ENCODE results near the gene ZNF319. TPM values are rescaled to one million over a fixed set of nuclear protein-coding genes. Genes with fewer than 3 reads are reported as not detected.

Gene ZNF319
- polyA plus RNA-seq, 1 donor from 2014 or later: 7.0 TPM

DNA sequence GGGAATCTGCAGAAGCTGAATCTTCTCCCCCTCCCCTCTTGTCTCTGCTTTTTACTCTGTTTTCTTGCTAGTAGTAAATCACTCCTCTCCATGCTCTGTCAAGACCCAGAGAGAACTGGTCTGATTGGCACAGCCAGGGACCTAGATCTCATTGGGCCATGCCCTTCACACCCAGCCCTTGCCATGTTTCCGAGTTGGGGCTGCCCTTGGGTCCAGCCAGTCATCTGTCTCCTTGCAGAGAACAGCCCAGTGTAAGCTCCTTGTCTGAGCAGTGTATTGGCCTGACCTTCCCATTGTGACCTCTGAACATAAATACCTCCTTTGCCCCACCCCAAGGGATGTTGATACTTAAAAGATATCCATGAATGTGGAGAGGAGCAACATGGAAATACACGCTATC, 28.9 kb upstream of the ZNF319 start:
- Histone ChIP-seq H3K9me2 (ENCODE audit: insufficient read depth, low read length) (no peaks in the 10 kb centered on the region), H3K79me2 (replicated peaks; ENCODE audit: insufficient read depth, low read length) (peaks cover 8% of the 10 kb centered on the region), H3K9me3 (ENCODE audit: low read length) (no peaks in the 10 kb centered on the region), H3F3A (ENCODE audit: insufficient read depth, low read length, poor library complexity, severe bottlenecking) (no peaks in the 10 kb centered on the region), H2AFZ (ENCODE audit: low read depth, low read length) (no peak overlapping the region), H3K27me3 (ENCODE audit: insufficient read depth, low read depth, low read length) (no peaks in the 10 kb centered on the region), H3K4me2 (ENCODE audit: low read length) (no peak overlapping the region), H4K20me1 (ENCODE audit: insufficient read depth) (peaks cover 7% of the 10 kb centered on the region), H3K4me3 (ENCODE audit: low read length) (no peak overlapping the region), H3K27ac (ENCODE audit: low read length) (no peak overlapping the region), H3K36me3 (ENCODE audit: insufficient read depth, low read length) (no peaks in the 10 kb centered on the region), H3K9ac (ENCODE audit: low read length) (no peak overlapping the region)
- TF ChIP-seq, protein P1, sequence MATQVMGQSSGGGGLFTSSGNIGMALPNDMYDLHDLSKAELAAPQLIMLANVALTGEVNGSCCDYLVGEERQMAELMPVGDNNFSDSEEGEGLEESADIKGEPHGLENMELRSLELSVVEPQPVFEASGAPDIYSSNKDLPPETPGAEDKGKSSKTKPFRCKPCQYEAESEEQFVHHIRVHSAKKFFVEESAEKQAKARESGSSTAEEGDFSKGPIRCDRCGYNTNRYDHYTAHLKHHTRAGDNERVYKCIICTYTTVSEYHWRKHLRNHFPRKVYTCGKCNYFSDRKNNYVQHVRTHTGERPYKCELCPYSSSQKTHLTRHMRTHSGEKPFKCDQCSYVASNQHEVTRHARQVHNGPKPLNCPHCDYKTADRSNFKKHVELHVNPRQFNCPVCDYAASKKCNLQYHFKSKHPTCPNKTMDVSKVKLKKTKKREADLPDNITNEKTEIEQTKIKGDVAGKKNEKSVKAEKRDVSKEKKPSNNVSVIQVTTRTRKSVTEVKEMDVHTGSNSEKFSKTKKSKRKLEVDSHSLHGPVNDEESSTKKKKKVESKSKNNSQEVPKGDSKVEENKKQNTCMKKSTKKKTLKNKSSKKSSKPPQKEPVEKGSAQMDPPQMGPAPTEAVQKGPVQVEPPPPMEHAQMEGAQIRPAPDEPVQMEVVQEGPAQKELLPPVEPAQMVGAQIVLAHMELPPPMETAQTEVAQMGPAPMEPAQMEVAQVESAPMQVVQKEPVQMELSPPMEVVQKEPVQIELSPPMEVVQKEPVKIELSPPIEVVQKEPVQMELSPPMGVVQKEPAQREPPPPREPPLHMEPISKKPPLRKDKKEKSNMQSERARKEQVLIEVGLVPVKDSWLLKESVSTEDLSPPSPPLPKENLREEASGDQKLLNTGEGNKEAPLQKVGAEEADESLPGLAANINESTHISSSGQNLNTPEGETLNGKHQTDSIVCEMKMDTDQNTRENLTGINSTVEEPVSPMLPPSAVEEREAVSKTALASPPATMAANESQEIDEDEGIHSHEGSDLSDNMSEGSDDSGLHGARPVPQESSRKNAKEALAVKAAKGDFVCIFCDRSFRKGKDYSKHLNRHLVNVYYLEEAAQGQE (IDR thresholded peaks at IDR 0.05; ENCODE audit: borderline replicate concordance): no peak
- no peak for TF ChIP-seq MXI1 (conservative IDR thresholded peaks at IDR 0.05; ENCODE audit: poor library complexity, severe bottlenecking)
- TF ChIP-seq, protein P2, sequence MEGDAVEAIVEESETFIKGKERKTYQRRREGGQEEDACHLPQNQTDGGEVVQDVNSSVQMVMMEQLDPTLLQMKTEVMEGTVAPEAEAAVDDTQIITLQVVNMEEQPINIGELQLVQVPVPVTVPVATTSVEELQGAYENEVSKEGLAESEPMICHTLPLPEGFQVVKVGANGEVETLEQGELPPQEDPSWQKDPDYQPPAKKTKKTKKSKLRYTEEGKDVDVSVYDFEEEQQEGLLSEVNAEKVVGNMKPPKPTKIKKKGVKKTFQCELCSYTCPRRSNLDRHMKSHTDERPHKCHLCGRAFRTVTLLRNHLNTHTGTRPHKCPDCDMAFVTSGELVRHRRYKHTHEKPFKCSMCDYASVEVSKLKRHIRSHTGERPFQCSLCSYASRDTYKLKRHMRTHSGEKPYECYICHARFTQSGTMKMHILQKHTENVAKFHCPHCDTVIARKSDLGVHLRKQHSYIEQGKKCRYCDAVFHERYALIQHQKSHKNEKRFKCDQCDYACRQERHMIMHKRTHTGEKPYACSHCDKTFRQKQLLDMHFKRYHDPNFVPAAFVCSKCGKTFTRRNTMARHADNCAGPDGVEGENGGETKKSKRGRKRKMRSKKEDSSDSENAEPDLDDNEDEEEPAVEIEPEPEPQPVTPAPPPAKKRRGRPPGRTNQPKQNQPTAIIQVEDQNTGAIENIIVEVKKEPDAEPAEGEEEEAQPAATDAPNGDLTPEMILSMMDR (IDR thresholded peaks at IDR 0.05; ENCODE audit: poor library complexity, severe bottlenecking): no peak
- no peak for TF ChIP-seq RAD21 (conservative IDR thresholded peaks at IDR 0.05)
- TF ChIP-seq EP300 (conservative IDR thresholded peaks at IDR 0.05; ENCODE audit: poor library complexity, severe bottlenecking): no peak
- no peak for TF ChIP-seq TAF1 (IDR thresholded peaks at IDR 0.05; ENCODE audit: low read depth)

DNA sequence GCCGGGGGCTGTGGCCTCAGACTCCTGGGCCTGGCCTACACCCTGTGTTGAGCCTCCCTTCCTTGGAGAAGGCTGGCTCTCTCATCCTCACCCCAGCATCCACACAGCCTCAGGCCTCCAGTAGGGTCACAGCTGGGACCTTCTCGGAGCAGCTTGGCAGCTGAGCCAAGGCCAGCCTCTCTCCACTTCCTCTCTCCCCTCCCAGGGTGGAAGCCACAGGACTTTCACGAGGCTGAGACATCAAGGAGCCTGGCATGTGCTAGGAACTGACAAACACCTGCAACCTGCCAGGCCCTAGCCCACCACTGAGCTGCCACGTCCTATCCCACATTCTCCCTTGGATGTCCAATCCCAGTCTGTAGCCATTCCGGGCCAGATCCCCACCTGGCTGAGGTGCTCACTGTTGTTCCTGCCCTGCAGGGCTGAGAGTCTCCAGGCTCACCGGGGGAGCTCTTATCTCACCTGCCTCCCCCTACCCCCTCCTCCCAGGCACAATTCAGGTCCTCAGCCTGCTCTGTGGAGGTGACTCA, 28.1 kb upstream of the ZNF319 start:
- H3K4me3 ChIP-seq (ENCODE audit: low read length): no peak overlapping the region
- no peaks in the 10 kb centered on the region for H3F3A ChIP-seq (ENCODE audit: insufficient read depth, low read length, poor library complexity, severe bottlenecking)
- no peak overlapping the region for H3K9ac ChIP-seq (ENCODE audit: low read length)
- no peaks in the 10 kb centered on the region for H3K9me2 ChIP-seq (ENCODE audit: insufficient read depth, low read length)
- no peak overlapping the region for H3K4me2 ChIP-seq (ENCODE audit: low read length)
- no peak overlapping the region for H3K27ac ChIP-seq (ENCODE audit: low read length)
- H3K9me3 ChIP-seq (ENCODE audit: low read length): no peaks in the 10 kb centered on the region
- H3K27me3 ChIP-seq (ENCODE audit: insufficient read depth, low read depth, low read length): no peaks in the 10 kb centered on the region
- peaks cover 8% of the 10 kb centered on the region for H3K79me2 ChIP-seq (replicated peaks; ENCODE audit: insufficient read depth, low read length)
- no peaks in the 10 kb centered on the region for H3K36me3 ChIP-seq (ENCODE audit: insufficient read depth, low read length)
- peaks cover 7% of the 10 kb centered on the region for H4K20me1 ChIP-seq (ENCODE audit: insufficient read depth)
- no peak overlapping the region for H2AFZ ChIP-seq (ENCODE audit: low read depth, low read length)
- TF ChIP-seq RAD21 (conservative IDR thresholded peaks at IDR 0.05) (no peak), EP300 (conservative IDR thresholded peaks at IDR 0.05; ENCODE audit: poor library complexity, severe bottlenecking) (no peak), SMC3 (conservative IDR thresholded peaks at IDR 0.05; ENCODE audit: poor library complexity) (no peak), EZH2 (IDR thresholded peaks at IDR 0.05; ENCODE audit: borderline replicate concordance, insufficient read depth, low read length, poor library complexity, severe bottlenecking) (no peak), TAF1 (IDR thresholded peaks at IDR 0.05; ENCODE audit: low read depth) (no peak), POLR2AphosphoS5 (IDR thresholded peaks at IDR 0.05) (no peak), MXI1 (conservative IDR thresholded peaks at IDR 0.05; ENCODE audit: poor library complexity, severe bottlenecking) (no peak)
- TF ChIP-seq, protein P1 (IDR thresholded peaks at IDR 0.05; ENCODE audit: borderline replicate concordance): no peak
- TF ChIP-seq, protein P2 (IDR thresholded peaks at IDR 0.05; ENCODE audit: poor library complexity, severe bottlenecking): no peak

Data from neural cell (in vitro differentiated cells).